Smooth muscle cell (in vitro differentiated cells): ENCODE measurements around the gene SH3TC2. TPM values are rescaled to one million over a fixed set of nuclear protein-coding genes. Genes with fewer than 3 reads are reported as not detected.

Experiments
- DNase-seq: peaks from one replicate; lab custom pipeline; 2025; ENCODE audit not compliant: unreplicated experiment; lab: John Stamatoyannopoulos, UW
- H2AFZ ChIP-seq: fragments of 200-600 bp; sonication (generic); 2 replicates; pipeline ENCODE4 v1.6.0; 2016; ENCODE audit warnings: antibody characterized with exemption, low read depth, mild to moderate bottlenecking
- H3F3A ChIP-seq: fragments of 200-600 bp; sonication (generic); 2 replicates; pipeline ENCODE4 v1.6.0; 2017; ENCODE audit warnings: antibody characterized with exemption, low read depth
- H3K27ac ChIP-seq: fragments of 200-600 bp; sonication (generic); 2 replicates; pipeline ENCODE4 v1.5.1; 2016; ENCODE audit warnings: low read depth, mild to moderate bottlenecking
- H3K27me3 ChIP-seq: fragments of 200-600 bp; sonication (generic); 2 replicates; pipeline ENCODE4 v1.6.1; 2016; ENCODE audit warnings: low read depth, mild to moderate bottlenecking
- H3K36me3 ChIP-seq: fragments of 200-600 bp; sonication (generic); 2 replicates; pipeline ENCODE4 v1.5.1; 2016; ENCODE audit warnings: low read depth
- H3K4me1 ChIP-seq: fragments of 200-600 bp; sonication (generic); 2 replicates; pipeline ENCODE4 v1.5.1; 2016; ENCODE audit warnings: low read depth
- H3K4me2 ChIP-seq: fragments of 200-600 bp; sonication (generic); 2 replicates; pipeline ENCODE4 v1.6.0; 2016; ENCODE audit warnings: mild to moderate bottlenecking
- H3K4me3 ChIP-seq: fragments of 200-600 bp; sonication (generic); 2 replicates; pipeline ENCODE4 v1.5.1; 2016; ENCODE audit warnings: mild to moderate bottlenecking
- H3K79me2 ChIP-seq: fragments of 200-600 bp; sonication (generic); 2 replicates; pipeline ENCODE4 v1.6.0; 2016; ENCODE audit warnings: low read depth, mild to moderate bottlenecking
- H3K9ac ChIP-seq: fragments of 200-600 bp; sonication (generic); 2 replicates; pipeline ENCODE4 v1.6.0; 2016; ENCODE audit warnings: low read depth
- H3K9me3 ChIP-seq: fragments of 200-600 bp; sonication (generic); replicated peaks from 2 replicates; pipeline ENCODE4 v1.5.1; 2016; ENCODE audit warnings: low read depth
- H4K20me1 ChIP-seq: fragments of 200-600 bp; sonication (generic); 2 replicates; pipeline ENCODE4 v1.6.0; 2016; ENCODE audit warnings: low read depth
- WGBS: methylation state at CpG from one replicate; pipeline ENCODE4 v1.1.7; 2016; ENCODE audit warnings: low lambda C conversion rate; 5-methylcytosine and 5-hydroxymethylcytosine counted together
- polyA plus RNA-seq: library from polyadenylated mRNA; unstranded; fragments of >200 nt; fragmentation: Nextera tagmentation; extraction: Ambion mirVana; gene quantifications from 2 replicates; pipeline ENCODE4 v1.2.1, GENCODE V29; 2016
- total RNA-seq: library from RNA; depleted of rRNA; stranded (reverse); fragments of >200 nt; gene quantifications from 2 replicates; pipeline ENCODE4 v1.2.3, GENCODE V29; 2014
- TF ChIP-seq, protein P1 (sequence below): fragments of 200-600 bp; sonication (generic); IDR thresholded peaks from 2 replicates; pipeline ENCODE4 v1.5.1; 2017; ENCODE audit warnings: borderline replicate concordance, mild to moderate bottlenecking, antibody characterized with exemption; ENCODE audit not compliant: insufficient read depth, poor library complexity, severe bottlenecking

Gene SH3TC2
- total and polyA plus RNA-seq, 2 experiments from 2014 or later = 0.31 to 0.46 TPM

DNA sequence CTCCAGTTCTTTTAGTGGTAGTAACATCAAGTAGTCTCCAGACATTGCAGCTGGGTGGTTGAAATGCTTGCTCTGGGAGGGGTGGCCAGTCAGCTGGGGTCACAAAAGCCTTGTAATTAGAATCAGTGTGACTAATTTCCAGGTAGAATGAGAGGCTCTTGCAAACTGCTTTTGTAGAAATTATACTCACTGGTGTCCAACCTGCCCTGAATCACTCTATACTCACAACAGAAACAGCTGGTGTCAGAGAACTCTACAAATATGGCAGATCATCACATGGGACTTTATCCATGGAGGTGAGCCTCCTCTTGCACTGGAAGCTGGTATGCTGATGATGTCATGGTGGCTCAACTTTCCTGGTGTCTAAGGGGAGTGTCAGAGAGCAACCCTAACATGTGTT is 71.3 kb downstream of the SH3TC2 start:
- Histone ChIP-seq H3K4me1 (no peaks in the 10 kb centered on the region), H3K27me3 (peaks cover 8% of the 10 kb centered on the region), H3F3A (peaks cover 5% of the 10 kb centered on the region), H3K79me2 (no peaks in the 10 kb centered on the region), H3K9me3 (no peaks in the 10 kb centered on the region), H3K36me3 (no peaks in the 10 kb centered on the region), H3K4me2 (no peak overlapping the region), H3K4me3 (no peak overlapping the region), H2AFZ (no peak overlapping the region), H4K20me1 (no peaks in the 10 kb centered on the region), H3K27ac (no peak overlapping the region), H3K9ac (no peak overlapping the region)
- no peak for DNase-seq
- TF ChIP-seq, protein P1, sequence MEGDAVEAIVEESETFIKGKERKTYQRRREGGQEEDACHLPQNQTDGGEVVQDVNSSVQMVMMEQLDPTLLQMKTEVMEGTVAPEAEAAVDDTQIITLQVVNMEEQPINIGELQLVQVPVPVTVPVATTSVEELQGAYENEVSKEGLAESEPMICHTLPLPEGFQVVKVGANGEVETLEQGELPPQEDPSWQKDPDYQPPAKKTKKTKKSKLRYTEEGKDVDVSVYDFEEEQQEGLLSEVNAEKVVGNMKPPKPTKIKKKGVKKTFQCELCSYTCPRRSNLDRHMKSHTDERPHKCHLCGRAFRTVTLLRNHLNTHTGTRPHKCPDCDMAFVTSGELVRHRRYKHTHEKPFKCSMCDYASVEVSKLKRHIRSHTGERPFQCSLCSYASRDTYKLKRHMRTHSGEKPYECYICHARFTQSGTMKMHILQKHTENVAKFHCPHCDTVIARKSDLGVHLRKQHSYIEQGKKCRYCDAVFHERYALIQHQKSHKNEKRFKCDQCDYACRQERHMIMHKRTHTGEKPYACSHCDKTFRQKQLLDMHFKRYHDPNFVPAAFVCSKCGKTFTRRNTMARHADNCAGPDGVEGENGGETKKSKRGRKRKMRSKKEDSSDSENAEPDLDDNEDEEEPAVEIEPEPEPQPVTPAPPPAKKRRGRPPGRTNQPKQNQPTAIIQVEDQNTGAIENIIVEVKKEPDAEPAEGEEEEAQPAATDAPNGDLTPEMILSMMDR = no peak

GRCh38 chr5:148990817-148991216 is 72.0 kb downstream of the SH3TC2 start:
- H3K4me3 ChIP-seq = no peak overlapping the region

DNA sequence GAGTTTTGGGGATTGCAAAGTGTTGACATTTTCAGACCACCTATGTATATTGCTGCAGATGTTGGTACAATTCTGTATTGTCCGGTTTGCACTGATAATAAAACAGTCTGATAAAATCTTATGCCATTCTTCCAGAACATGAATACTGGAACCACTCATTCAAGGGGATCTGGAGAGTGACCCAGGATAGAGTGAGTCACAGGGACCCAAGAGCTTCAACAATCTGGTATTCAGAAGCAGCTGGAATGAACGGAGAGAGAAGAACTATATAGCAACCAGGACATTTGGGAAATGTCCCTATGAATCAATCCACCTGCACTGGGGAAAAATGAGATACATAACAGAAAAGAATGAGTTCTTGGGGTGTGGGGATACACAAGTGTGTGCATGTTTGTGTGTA is 73.3 kb downstream of the SH3TC2 start:
- Histone ChIP-seq H3K9ac (no peak overlapping the region), H4K20me1 (no peaks in the 10 kb centered on the region), H3K4me1 (no peaks in the 10 kb centered on the region), H3K27me3 (peaks cover 3% of the 10 kb centered on the region), H3K79me2 (no peaks in the 10 kb centered on the region), H3K36me3 (no peaks in the 10 kb centered on the region), H2AFZ (no peak overlapping the region), H3K27ac (no peak overlapping the region), H3K4me3 (no peak overlapping the region), H3K9me3 (no peaks in the 10 kb centered on the region), H3K4me2 (no peak overlapping the region), H3F3A (peaks cover 5% of the 10 kb centered on the region)
- TF ChIP-seq, protein P1 = no peak
- WGBS = 71% methylated on average over 2 of the region's 2 CpGs
- no peak for DNase-seq

More at GRCh38 chr5:148990817-148991216, 72.0 kb downstream of the SH3TC2 start:
- no peak overlapping the region for H3K4me2 ChIP-seq
- H3F3A ChIP-seq = peaks cover 5% of the 10 kb centered on the region
- TF ChIP-seq, protein P1 = no peak
- no peaks in the 10 kb centered on the region for H4K20me1 ChIP-seq
- H3K27ac ChIP-seq = no peak overlapping the region
- no peak for DNase-seq
- no peaks in the 10 kb centered on the region for H3K9me3 ChIP-seq
- no peak overlapping the region for H2AFZ ChIP-seq
- no peak overlapping the region for H3K9ac ChIP-seq
- 46% methylated on average over 1 of the region's 1 CpG for WGBS
- H3K36me3 ChIP-seq = no peaks in the 10 kb centered on the region
- no peaks in the 10 kb centered on the region for H3K4me1 ChIP-seq
- no peaks in the 10 kb centered on the region for H3K79me2 ChIP-seq
- H3K27me3 ChIP-seq = peaks cover 8% of the 10 kb centered on the region

- H3K9ac ChIP-seq = no peak overlapping the region
- DNase-seq = no peak
- no peak overlapping the region for H3K4me3 ChIP-seq
- H3F3A ChIP-seq = peaks cover 5% of the 10 kb centered on the region
- H4K20me1 ChIP-seq = no peaks in the 10 kb centered on the region
- WGBS = 43% methylated on average over 6 of the region's 6 CpGs
- no peaks in the 10 kb centered on the region for H3K79me2 ChIP-seq
- no peaks in the 10 kb centered on the region for H3K9me3 ChIP-seq
- no peak overlapping the region for H2AFZ ChIP-seq
- TF ChIP-seq, protein P1 = no peak
- H3K4me1 ChIP-seq = no peaks in the 10 kb centered on the region
- H3K27me3 ChIP-seq = peaks cover 3% of the 10 kb centered on the region
- no peak overlapping the region for H3K27ac ChIP-seq
- H3K36me3 ChIP-seq = no peaks in the 10 kb centered on the region
- no peak overlapping the region for H3K4me2 ChIP-seq
Measured at GRCh38 chr5:148988328-148988727, 74.5 kb downstream of the SH3TC2 start.
